ENCODE measurements around the gene EIF4B.

DNA sequence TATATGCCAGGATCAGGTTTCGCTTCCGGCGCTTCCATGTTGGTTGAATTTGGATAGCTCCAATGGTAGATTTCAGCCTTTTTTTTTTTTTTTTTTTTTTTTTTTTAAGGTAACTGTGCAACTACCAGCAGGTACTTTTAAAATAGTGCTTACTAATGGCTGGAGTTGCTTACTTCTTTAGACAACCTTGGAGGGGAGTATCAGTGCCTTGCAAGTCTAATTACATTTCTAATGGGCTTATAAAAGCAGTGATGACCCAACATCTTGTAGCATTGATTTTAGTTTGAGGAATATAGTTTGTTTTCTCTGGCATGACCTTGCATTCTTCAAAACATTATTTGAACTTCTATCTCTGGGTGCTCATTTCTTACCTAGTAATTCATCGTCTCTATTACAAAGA, 1.1 kb downstream of the EIF4B start:
- TF ChIP-seq, protein P1, sequence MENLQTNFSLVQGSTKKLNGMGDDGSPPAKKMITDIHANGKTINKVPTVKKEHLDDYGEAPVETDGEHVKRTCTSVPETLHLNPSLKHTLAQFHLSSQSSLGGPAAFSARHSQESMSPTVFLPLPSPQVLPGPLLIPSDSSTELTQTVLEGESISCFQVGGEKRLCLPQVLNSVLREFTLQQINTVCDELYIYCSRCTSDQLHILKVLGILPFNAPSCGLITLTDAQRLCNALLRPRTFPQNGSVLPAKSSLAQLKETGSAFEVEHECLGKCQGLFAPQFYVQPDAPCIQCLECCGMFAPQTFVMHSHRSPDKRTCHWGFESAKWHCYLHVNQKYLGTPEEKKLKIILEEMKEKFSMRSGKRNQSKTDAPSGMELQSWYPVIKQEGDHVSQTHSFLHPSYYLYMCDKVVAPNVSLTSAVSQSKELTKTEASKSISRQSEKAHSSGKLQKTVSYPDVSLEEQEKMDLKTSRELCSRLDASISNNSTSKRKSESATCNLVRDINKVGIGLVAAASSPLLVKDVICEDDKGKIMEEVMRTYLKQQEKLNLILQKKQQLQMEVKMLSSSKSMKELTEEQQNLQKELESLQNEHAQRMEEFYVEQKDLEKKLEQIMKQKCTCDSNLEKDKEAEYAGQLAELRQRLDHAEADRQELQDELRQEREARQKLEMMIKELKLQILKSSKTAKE (CRISPR knock-in tag; IDR thresholded peaks at IDR 0.05; ENCODE audit: borderline replicate concordance): no peak
- TF ChIP-seq ZSCAN12 (CRISPR knock-in tag; IDR thresholded peaks at IDR 0.05) (no peak), NCOR1 (IDR thresholded peaks at IDR 0.05; ENCODE audit: borderline replicate concordance, low read length) (no peak), POLR2AphosphoS5 (IDR thresholded peaks at IDR 0.05; ENCODE audit: low read depth, low read length) (no peak)
- TF ChIP-seq, protein P2, sequence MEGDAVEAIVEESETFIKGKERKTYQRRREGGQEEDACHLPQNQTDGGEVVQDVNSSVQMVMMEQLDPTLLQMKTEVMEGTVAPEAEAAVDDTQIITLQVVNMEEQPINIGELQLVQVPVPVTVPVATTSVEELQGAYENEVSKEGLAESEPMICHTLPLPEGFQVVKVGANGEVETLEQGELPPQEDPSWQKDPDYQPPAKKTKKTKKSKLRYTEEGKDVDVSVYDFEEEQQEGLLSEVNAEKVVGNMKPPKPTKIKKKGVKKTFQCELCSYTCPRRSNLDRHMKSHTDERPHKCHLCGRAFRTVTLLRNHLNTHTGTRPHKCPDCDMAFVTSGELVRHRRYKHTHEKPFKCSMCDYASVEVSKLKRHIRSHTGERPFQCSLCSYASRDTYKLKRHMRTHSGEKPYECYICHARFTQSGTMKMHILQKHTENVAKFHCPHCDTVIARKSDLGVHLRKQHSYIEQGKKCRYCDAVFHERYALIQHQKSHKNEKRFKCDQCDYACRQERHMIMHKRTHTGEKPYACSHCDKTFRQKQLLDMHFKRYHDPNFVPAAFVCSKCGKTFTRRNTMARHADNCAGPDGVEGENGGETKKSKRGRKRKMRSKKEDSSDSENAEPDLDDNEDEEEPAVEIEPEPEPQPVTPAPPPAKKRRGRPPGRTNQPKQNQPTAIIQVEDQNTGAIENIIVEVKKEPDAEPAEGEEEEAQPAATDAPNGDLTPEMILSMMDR (CRISPR knock-in tag; IDR thresholded peaks at IDR 0.05): no peak
